ENCODE results near the gene KCNQ1.

KCNQ1 gene

DNA sequence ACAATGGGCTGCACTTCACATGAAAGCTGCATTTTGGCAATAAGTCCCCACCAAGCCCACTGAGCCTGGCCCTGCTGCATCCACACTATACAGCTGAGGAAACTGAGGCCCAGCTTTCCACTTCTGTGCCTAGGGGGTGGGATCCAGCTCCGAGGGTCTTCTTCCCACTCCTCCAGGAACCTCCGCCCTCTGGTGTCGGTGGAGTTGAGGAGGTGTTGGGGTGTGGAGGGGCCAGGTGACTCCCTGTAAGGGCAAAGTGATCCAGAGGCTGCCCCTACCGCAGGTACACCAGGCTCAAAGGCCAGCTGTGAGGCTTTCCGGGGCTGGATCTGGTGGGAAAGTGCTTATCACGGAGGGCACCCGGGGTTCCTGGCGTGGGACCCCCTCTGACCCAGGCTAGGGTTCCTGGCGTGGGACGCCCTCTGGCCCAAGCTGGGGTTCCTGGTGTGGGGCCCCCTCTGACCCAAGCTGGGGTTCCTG lies 125.0 kb downstream of the KCNQ1 start:
- Histone ChIP-seq H3K14ac (ENCODE audit: low read length in 2 of 2) (no peak overlapping the region), H3K4me2 (ENCODE audit: low read length, poor library complexity, severe bottlenecking) (no peak overlapping the region), H3K9me3 (ENCODE audit: control insufficient read depth, low read length) (no peaks in the 10 kb centered on the region), H3K23ac (ENCODE audit: low read length in 2 of 2) (no peak overlapping the region), H4K91ac (ENCODE audit: low read length) (no peak overlapping the region), H3K27me3 (ENCODE audit: control insufficient read depth in 1 of 2, insufficient read depth in 1 of 2, low read length in 2 of 2) (peaks cover 0 to 16% of the 10 kb centered on the region in 2 experiments), H2AFZ (ENCODE audit: low read depth, low read length) (no peak overlapping the region), H3K36me3 (ENCODE audit: control insufficient read depth in 1 of 2, insufficient read depth in 2 of 2, low read depth in 1 of 2, low read length in 2 of 2) (no peaks in the 10 kb centered on the region), H2BK5ac (ENCODE audit: low read depth, low read length, poor library complexity, severe bottlenecking) (no peak overlapping the region), H3K27ac (ENCODE audit: low read length, poor library complexity, severe bottlenecking) (no peak overlapping the region), H4K8ac (ENCODE audit: low read length) (no peak overlapping the region), H2BK120ac (ENCODE audit: low read depth, low read length) (no peak overlapping the region), H3K4ac (ENCODE audit: low read depth in 1 of 2, low read length in 2 of 2) (no peak overlapping the region), H3K4me1 (ENCODE audit: control insufficient read depth, insufficient read depth, low read depth, low read length) (peaks cover 4% of the 10 kb centered on the region), H3K4me3 (ENCODE audit: insufficient read depth in 1 of 2, low read depth in 1 of 2, low read length in 2 of 2) (no peak overlapping the region), H2BK12ac (ENCODE audit: low read length in 2 of 2) (no peak overlapping the region), H2BK15ac (ENCODE audit: low read depth, poor library complexity, severe bottlenecking) (peak overlapping the region; percentile 23), H3K79me1 (replicated peaks; ENCODE audit: low read length, poor library complexity, severe bottlenecking) (no peaks in the 10 kb centered on the region), H3K18ac (ENCODE audit: low read depth in 1 of 2, low read length in 2 of 2) (no peak overlapping the region), H2AK5ac (ENCODE audit: low read length, severe bottlenecking) (no peak overlapping the region), H3K9ac (ENCODE audit: low read length) (no peak overlapping the region)
- 95% methylated on average over 10 of the region's 10 CpGs for WGBS
- no peak for DNase-seq

DNA sequence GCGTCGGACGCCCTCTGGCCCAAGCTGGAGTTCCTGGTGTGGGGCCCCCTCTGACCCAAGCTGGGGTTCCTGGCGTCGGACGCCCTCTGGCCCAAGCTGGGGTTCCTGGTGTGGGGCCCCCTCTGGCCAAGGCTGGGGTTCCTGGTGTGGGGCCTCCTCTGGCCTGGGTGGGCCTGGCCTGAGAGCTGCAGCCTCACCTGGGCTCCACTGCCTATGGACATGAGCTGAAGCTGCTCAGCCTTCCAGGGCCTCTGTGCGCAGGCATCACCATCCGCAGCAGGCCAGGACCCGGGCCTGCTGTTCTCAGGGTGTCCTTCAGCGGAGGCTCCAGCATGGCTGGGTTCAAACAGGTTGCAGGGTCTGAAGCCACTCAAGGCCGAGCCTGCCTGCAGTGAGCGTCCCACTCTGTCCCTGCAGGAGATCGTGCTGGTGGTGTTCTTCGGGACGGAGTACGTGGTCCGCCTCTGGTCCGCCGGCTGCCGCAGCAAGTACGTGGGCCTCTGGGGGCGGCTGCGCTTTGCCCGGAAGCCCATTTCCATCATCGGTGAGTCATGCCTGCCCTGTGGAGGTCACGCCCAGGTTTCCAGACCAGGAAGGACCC lies 125.5 kb downstream of the KCNQ1 start:
- Histone ChIP-seq H4K8ac (ENCODE audit: low read length) (no peak overlapping the region), H3K79me1 (replicated peaks; ENCODE audit: low read length, poor library complexity, severe bottlenecking) (no peaks in the 10 kb centered on the region), H3K4me3 (ENCODE audit: insufficient read depth in 1 of 2, low read depth in 1 of 2, low read length in 2 of 2) (no peak overlapping the region), H3K9me3 (ENCODE audit: control insufficient read depth, low read length) (no peaks in the 10 kb centered on the region), H3K27me3 (ENCODE audit: control insufficient read depth in 1 of 2, insufficient read depth in 1 of 2, low read length in 2 of 2) (peaks cover 0 to 11% of the 10 kb centered on the region in 2 experiments), H2BK15ac (ENCODE audit: low read depth, poor library complexity, severe bottlenecking) (no peak overlapping the region), H3K4me2 (ENCODE audit: low read length, poor library complexity, severe bottlenecking) (no peak overlapping the region), H3K4ac (ENCODE audit: low read depth in 1 of 2, low read length in 2 of 2) (no peak overlapping the region), H3K4me1 (ENCODE audit: control insufficient read depth, insufficient read depth, low read depth, low read length) (peaks cover 7% of the 10 kb centered on the region), H2BK5ac (ENCODE audit: low read depth, low read length, poor library complexity, severe bottlenecking) (no peak overlapping the region), H3K9ac (ENCODE audit: low read length) (no peak overlapping the region), H4K91ac (ENCODE audit: low read length) (no peak overlapping the region), H2AFZ (ENCODE audit: low read depth, low read length) (no peak overlapping the region), H3K23ac (ENCODE audit: low read length in 2 of 2) (no peak overlapping the region), H2BK120ac (ENCODE audit: low read depth, low read length) (no peak overlapping the region), H3K18ac (ENCODE audit: low read depth in 1 of 2, low read length in 2 of 2) (no peak overlapping the region), H3K36me3 (ENCODE audit: control insufficient read depth in 1 of 2, insufficient read depth in 2 of 2, low read depth in 1 of 2, low read length in 2 of 2) (no peaks in the 10 kb centered on the region), H3K27ac (ENCODE audit: low read length, poor library complexity, severe bottlenecking) (no peak overlapping the region), H3K14ac (ENCODE audit: low read length in 2 of 2) (no peak overlapping the region), H2AK5ac (ENCODE audit: low read length, severe bottlenecking) (no peak overlapping the region), H2BK12ac (ENCODE audit: low read length in 2 of 2) (no peak overlapping the region)
- DNase-seq: no peak
- WGBS: 97% methylated on average over 26 of the region's 26 CpGs

DNA sequence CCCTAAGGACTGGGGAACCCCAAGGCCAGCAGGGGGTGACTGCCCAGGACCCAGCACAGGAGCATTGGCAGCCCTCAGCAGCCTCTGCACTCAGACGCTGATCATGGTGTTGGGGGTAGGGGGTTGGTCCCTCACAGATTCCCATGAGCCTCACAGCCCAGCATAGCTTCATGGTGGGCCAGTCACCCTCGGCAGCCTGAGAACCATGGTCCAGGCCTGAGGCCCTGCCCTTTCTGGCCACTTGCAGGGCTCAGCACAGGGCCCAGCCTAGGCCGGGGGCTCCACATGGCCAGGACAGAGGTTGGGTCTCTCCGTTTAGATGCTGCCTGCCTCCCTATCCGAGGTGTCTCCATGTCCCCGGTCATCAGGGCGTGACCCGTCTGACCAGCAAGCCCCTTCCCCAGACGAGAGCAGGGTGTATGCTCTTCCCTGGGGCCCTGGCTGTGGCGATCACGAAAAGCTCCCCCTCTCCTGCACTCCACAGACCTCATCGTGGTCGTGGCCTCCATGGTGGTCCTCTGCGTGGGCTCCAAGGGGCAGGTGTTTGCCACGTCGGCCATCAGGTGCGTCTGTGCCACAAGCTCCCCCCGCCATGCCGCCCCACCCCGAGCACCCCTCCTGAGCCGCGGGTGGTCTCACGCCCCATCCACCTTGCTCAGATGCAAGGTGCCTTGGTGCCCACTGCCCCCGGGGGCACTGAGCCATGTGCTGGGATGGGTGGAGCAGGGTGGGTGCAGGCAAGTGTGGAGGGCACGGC lies 126.2 kb downstream of the KCNQ1 start:
- H2AFZ ChIP-seq (ENCODE audit: low read depth, low read length): no peak overlapping the region
- no peak overlapping the region for H2BK120ac ChIP-seq (ENCODE audit: low read depth, low read length)
- no peak overlapping the region for H3K4ac ChIP-seq (ENCODE audit: low read depth in 1 of 2, low read length in 2 of 2)
- 93% methylated on average over 25 of the region's 25 CpGs for WGBS
- H3K23ac ChIP-seq (ENCODE audit: low read length in 2 of 2): no peak overlapping the region
- no peak for DNase-seq
- no peak overlapping the region for H4K91ac ChIP-seq (ENCODE audit: low read length)
- no peak overlapping the region for H3K4me2 ChIP-seq (ENCODE audit: low read length, poor library complexity, severe bottlenecking)
- no peak overlapping the region for H3K9ac ChIP-seq (ENCODE audit: low read length)
- no peaks in the 10 kb centered on the region for H3K79me1 ChIP-seq (replicated peaks; ENCODE audit: low read length, poor library complexity, severe bottlenecking)
- no peak overlapping the region for H3K4me3 ChIP-seq (ENCODE audit: insufficient read depth in 1 of 2, low read depth in 1 of 2, low read length in 2 of 2)
- H3K18ac ChIP-seq (ENCODE audit: low read depth in 1 of 2, low read length in 2 of 2): no peak overlapping the region
- H3K4me1 ChIP-seq (ENCODE audit: control insufficient read depth, insufficient read depth, low read depth, low read length): peaks cover 7% of the 10 kb centered on the region
- peaks cover 0 to 7% of the 10 kb centered on the region in 2 experiments for H3K27me3 ChIP-seq (ENCODE audit: control insufficient read depth in 1 of 2, insufficient read depth in 1 of 2, low read length in 2 of 2)
- H2BK5ac ChIP-seq (ENCODE audit: low read depth, low read length, poor library complexity, severe bottlenecking): no peak overlapping the region
- H3K36me3 ChIP-seq (ENCODE audit: control insufficient read depth in 1 of 2, insufficient read depth in 2 of 2, low read depth in 1 of 2, low read length in 2 of 2): no peaks in the 10 kb centered on the region
- H2AK5ac ChIP-seq (ENCODE audit: low read length, severe bottlenecking): no peak overlapping the region
- H2BK15ac ChIP-seq (ENCODE audit: low read depth, poor library complexity, severe bottlenecking): no peak overlapping the region
- H3K9me3 ChIP-seq (ENCODE audit: control insufficient read depth, low read length): no peaks in the 10 kb centered on the region
- H3K27ac ChIP-seq (ENCODE audit: low read length, poor library complexity, severe bottlenecking): no peak overlapping the region
- no peak overlapping the region for H2BK12ac ChIP-seq (ENCODE audit: low read length in 2 of 2)
- H3K14ac ChIP-seq (ENCODE audit: low read length in 2 of 2): no peak overlapping the region
- no peak overlapping the region for H4K8ac ChIP-seq (ENCODE audit: low read length)

DNA sequence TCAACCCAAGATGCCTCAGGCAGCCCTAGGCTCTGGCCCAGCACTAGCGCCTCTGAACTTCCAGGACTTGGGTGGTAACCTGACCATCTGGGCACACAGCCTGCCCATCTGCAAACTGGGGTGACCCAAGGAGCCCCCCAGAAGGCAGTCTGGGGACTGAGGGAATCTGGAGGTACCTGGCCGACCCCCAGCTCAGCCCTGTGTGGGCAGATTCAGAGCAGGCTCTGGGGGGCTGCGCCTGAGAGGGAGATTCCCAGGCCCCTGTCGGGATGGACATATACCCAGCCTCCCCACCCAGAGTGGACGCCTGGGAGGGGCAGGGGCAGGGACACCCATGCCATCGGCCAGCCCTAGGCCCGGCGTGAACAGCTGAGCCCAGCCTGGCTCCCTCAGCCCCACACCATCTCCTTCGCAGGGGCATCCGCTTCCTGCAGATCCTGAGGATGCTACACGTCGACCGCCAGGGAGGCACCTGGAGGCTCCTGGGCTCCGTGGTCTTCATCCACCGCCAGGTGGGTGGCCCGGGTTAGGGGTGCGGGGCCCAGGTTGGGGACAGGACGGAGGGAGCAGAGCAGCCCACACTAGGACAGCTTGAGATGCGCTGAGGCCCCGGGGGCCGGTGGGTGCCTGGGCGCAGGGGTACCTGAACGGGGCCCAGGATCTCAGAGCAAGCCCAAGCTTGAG lies 126.9 kb downstream of the KCNQ1 start:
- no peaks in the 10 kb centered on the region for H3K9me3 ChIP-seq (ENCODE audit: control insufficient read depth, low read length)

More for the DNA sequence above, 126.9 kb downstream of the KCNQ1 start:
- H2BK120ac ChIP-seq (ENCODE audit: low read depth, low read length): no peak overlapping the region
- no peak overlapping the region for H3K9ac ChIP-seq (ENCODE audit: low read length)
- H3K36me3 ChIP-seq (ENCODE audit: control insufficient read depth in 1 of 2, insufficient read depth in 2 of 2, low read depth in 1 of 2, low read length in 2 of 2): no peaks in the 10 kb centered on the region
- H3K27ac ChIP-seq (ENCODE audit: low read length, poor library complexity, severe bottlenecking): no peak overlapping the region
- no peak overlapping the region for H2BK15ac ChIP-seq (ENCODE audit: low read depth, poor library complexity, severe bottlenecking)
- no peak overlapping the region for H3K4me3 ChIP-seq (ENCODE audit: insufficient read depth in 1 of 2, low read depth in 1 of 2, low read length in 2 of 2)
- H2BK5ac ChIP-seq (ENCODE audit: low read depth, low read length, poor library complexity, severe bottlenecking): no peak overlapping the region
- H2BK12ac ChIP-seq (ENCODE audit: low read length in 2 of 2): no peak overlapping the region
- no peak overlapping the region for H3K14ac ChIP-seq (ENCODE audit: low read length in 2 of 2)
- no peak overlapping the region for H4K8ac ChIP-seq (ENCODE audit: low read length)
- peaks cover 9% of the 10 kb centered on the region for H3K4me1 ChIP-seq (ENCODE audit: control insufficient read depth, insufficient read depth, low read depth, low read length)
- no peak overlapping the region for H3K4ac ChIP-seq (ENCODE audit: low read depth in 1 of 2, low read length in 2 of 2)
- no peak for DNase-seq
- H2AK5ac ChIP-seq (ENCODE audit: low read length, severe bottlenecking): no peak overlapping the region
- H2AFZ ChIP-seq (ENCODE audit: low read depth, low read length): no peak overlapping the region
- H3K27me3 ChIP-seq (ENCODE audit: control insufficient read depth in 1 of 2, insufficient read depth in 1 of 2, low read length in 2 of 2): peaks cover 0 to 13% of the 10 kb centered on the region in 2 experiments
- H3K23ac ChIP-seq (ENCODE audit: low read length in 2 of 2): no peak overlapping the region
- H3K4me2 ChIP-seq (ENCODE audit: low read length, poor library complexity, severe bottlenecking): no peak overlapping the region
- H3K18ac ChIP-seq (ENCODE audit: low read depth in 1 of 2, low read length in 2 of 2): no peak overlapping the region
- H4K91ac ChIP-seq (ENCODE audit: low read length): no peak overlapping the region
- WGBS: 96% methylated on average over 20 of the region's 23 CpGs
- no peaks in the 10 kb centered on the region for H3K79me1 ChIP-seq (replicated peaks; ENCODE audit: low read length, poor library complexity, severe bottlenecking)

Measured in mesenchymal stem cell (in vitro differentiated cells and primary cell).